HFF-Myc (cell line): ENCODE data around the gene SCYGR5.
"Not testable (repeated sequence)": the region's sequence is repeated elsewhere in the genome, so short reads cannot be mapped to it uniquely, and the experiment has no call there.

Experiments
- DNase-seq: peaks from one replicate; pipeline ENCODE4 v3.0.0-alpha.2; 2011; ENCODE audit warnings: low read depth; ENCODE audit errors: extremely low read depth
- H3K4me3 ChIP-seq: replicated peaks from 2 replicates; pipeline ENCODE4 v1.5.1; 2011; ENCODE audit warnings: low read depth, mild to moderate bottlenecking, control low read depth, low read length
- CTCF ChIP-seq: IDR thresholded peaks from 2 replicates; pipeline ENCODE4 v1.5.1; 2012; ENCODE audit warnings: mild to moderate bottlenecking, low read depth, low read length, control low read depth; ENCODE audit errors: missing control alignments

Gene SCYGR5

GRCh38 chr2:227655454-227655853, 11.2 kb upstream of the SCYGR5 start:
- H3K4me3 ChIP-seq, result no peak overlapping the region
- TF ChIP-seq CTCF, result no peak
- DNase-seq, result peak; percentile 48

- DNase-seq, result no peak
- H3K4me3 ChIP-seq, result no peak overlapping the region
- TF ChIP-seq CTCF, result no peak
Observed at GRCh38 chr2:227657199-227657845, 9.3 kb upstream of the SCYGR5 start.

GRCh38 chr2:227661025-227661649, 5.5 kb upstream of the SCYGR5 start:
- no peak overlapping the region for H3K4me3 ChIP-seq
- no peak for TF ChIP-seq CTCF
- DNase-seq, result no peak

GRCh38 chr2:227661827-227662226, 4.8 kb upstream of the SCYGR5 start:
- no peak overlapping the region for H3K4me3 ChIP-seq
- TF ChIP-seq CTCF, result no peak
- DNase-seq, result no peak

GRCh38 chr2:227665189-227665940, 1.2 kb upstream of the SCYGR5 start:
- TF ChIP-seq CTCF, result no peak
- no peak overlapping the region for H3K4me3 ChIP-seq
- DNase-seq, result no peak

GRCh38 chr2:227671170-227671905, 4.7 kb downstream of the SCYGR5 start:
- no peak for DNase-seq
- TF ChIP-seq CTCF, result no peak
- H3K4me3 ChIP-seq, result no peak overlapping the region

- not testable (repeated sequence) for DNase-seq, H3K4me3 ChIP-seq
Observed at GRCh38 chr2:227673620-227674019, 7.0 kb downstream of the SCYGR5 start.
